CD4-positive, CD25-positive, alpha-beta regulatory T cell (primary cell): ENCODE measurements around the gene PAM16. TPM values are rescaled to one million over a fixed set of nuclear protein-coding genes. Genes with fewer than 3 reads are reported as not detected.
A peak's percentile ranks its signal among the peaks of the same experiment; 100 is the strongest.

Experiments used
- ATAC-seq, 2 donors: fragments of 150-1000 bp; cut with Tn5 transposase; one replicate each; pipeline ENCODE4 v1.10.0; 2021; ENCODE audit warnings: low read depth in 2 of 2, moderate number of reproducible peaks in 2 of 2, moderate library complexity in 1 of 2
- DNase-seq, 3 donors: peaks; one replicate each; pipeline versions ENCODE4 v3.0.0 to v3.0.0-alpha.2; 2012 to 2022; ENCODE audit warnings: mixed read lengths in 1 of 3
- H3K27ac ChIP-seq: one replicate; pipeline ENCODE4 v1.7.0; 2013; ENCODE audit warnings: mild to moderate bottlenecking, low read length; ENCODE audit not compliant: insufficient read depth, poor library complexity, severe bottlenecking
- H3K27me3 ChIP-seq: one replicate; pipeline ENCODE4 v1.7.0; 2013; ENCODE audit warnings: low read length; ENCODE audit not compliant: control insufficient read depth, insufficient read depth
- H3K36me3 ChIP-seq: one replicate; pipeline ENCODE4 v1.7.0; 2013; ENCODE audit warnings: mild to moderate bottlenecking, low read length, moderate library complexity; ENCODE audit not compliant: control insufficient read depth, insufficient read depth
- H3K4me1 ChIP-seq: 2 replicates; pipeline ENCODE4 v1.7.0; 2013; ENCODE audit warnings: mild to moderate bottlenecking, low read length; ENCODE audit not compliant: insufficient read depth, control insufficient read depth, poor library complexity, severe bottlenecking
- H3K4me3 ChIP-seq: one replicate; pipeline ENCODE4 v1.7.0; 2013; ENCODE audit warnings: low read depth, mild to moderate bottlenecking, low read length, moderate library complexity
- H3K9me3 ChIP-seq, 2 experiments: 1 replicate in 1 of 2; 2 replicates in 1 of 2; pipeline ENCODE4 v1.7.0; 2013; ENCODE audit warnings: low read length in 2 of 2, mild to moderate bottlenecking in 1 of 2, moderate library complexity in 1 of 2; ENCODE audit not compliant: control insufficient read depth in 2 of 2
- H3K27ac Mint-ChIP-seq, 3 donors: one replicate each; pipeline ENCODE4 v1.8.0; 2020 to 2022; ENCODE audit warnings: mild to moderate bottlenecking in 3 of 3, mixed read lengths in 3 of 3, moderate library complexity in 2 of 3
- H3K27me3 Mint-ChIP-seq: one replicate; pipeline ENCODE4 v1.8.0; 2022; ENCODE audit warnings: mild to moderate bottlenecking, mixed read lengths
- H3K36me3 Mint-ChIP-seq: one replicate; pipeline ENCODE4 v1.8.0; 2020; ENCODE audit warnings: mixed read lengths
- H3K4me1 Mint-ChIP-seq, 4 donors: one replicate each; pipeline ENCODE4 v1.8.0; 2020 to 2022; ENCODE audit warnings: mixed read lengths in 4 of 4, mild to moderate bottlenecking in 1 of 4
- H3K4me3 Mint-ChIP-seq, 4 donors: one replicate each; pipeline ENCODE4 v1.8.0; 2020 to 2022; ENCODE audit warnings: mild to moderate bottlenecking in 4 of 4, mixed read lengths in 4 of 4, moderate library complexity in 3 of 4
- H3K9me3 Mint-ChIP-seq, 7 donors: one replicate each; pipeline ENCODE4 v1.8.0; 2020 to 2022; ENCODE audit warnings: mixed read lengths in 7 of 7, mild to moderate bottlenecking in 3 of 7, moderate library complexity in 2 of 7
- polyA plus RNA-seq, 4 donors: library from polyadenylated mRNA; unstranded; fragments of 300-500 nt; fragmentation: Illumina TruSeq; gene quantifications; one replicate each; pipeline ENCODE4 v1.2.3, GENCODE V29; 2021
- total RNA-seq: library from RNA; stranded (reverse); gene quantifications from one replicate; pipeline ENCODE4 v1.2.3, GENCODE V29; 2022

Gene PAM16
- total and polyA plus RNA-seq, 5 donors from 2014 or later = 26.2 to 44.9 (median 39.6) TPM

DNA sequence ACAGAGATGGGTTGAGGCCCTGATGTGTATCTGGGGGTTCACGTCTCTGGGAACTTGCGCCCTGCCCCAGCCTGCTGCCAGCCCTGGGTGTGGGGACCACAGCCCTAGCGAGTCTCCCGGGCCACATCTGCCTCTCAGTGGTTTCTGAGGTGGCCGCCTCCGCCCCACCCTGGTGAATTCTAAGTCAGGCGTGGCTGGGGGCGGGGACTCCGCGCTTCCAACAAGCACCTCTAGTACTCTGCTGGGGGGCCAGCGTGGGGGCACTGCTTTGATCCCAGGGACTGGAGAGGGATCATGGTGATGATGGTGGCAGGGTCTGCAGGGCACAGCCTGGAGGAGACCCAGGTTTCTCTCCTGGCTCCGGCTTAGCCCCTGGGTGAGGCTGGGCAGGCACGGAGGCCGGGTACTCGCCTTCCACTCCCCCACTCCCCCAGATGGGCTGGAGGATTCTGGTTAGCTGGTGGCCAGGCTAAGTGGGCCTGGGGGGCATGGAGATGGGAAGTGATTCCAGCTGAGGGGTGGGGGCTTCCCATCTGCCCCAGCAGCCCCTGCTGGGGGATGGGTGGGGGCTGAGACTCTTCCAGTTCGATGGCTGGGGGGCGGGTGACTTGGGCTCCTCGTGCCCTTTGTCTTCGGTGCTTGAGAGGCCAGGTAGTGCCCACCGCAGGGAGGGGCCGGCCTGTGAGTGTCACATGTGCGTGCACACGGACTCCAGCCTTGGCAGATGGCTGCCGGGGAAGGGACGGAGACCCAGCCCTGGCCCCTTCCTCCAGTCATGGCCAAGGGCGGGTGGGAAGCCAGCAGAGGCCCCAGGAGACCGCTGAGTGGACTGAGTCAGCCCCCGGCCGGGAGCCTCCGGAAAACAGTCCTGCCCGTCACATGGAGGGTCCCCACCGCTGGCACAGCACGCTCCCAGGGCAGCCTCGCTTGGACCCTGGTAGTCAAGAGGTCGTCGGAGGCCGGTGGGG lies 31.4 kb downstream of the PAM16 start:
- H3K36me3 Mint-ChIP-seq = no peaks in the 10 kb centered on the region
- H3K27me3 Mint-ChIP-seq = peaks cover 3% of the 10 kb centered on the region
- Histone ChIP-seq H3K4me1 (peaks cover 25% of the 10 kb centered on the region), H3K9me3 (no peaks in the 10 kb centered on the region), H3K27ac (no peak overlapping the region), H3K27me3 (no peaks in the 10 kb centered on the region), H3K36me3 (no peaks in the 10 kb centered on the region), H3K4me3 (no peak overlapping the region)
- DNase-seq = peak in 1 of 3 donors; percentile 63
- ATAC-seq = peak; percentile 33 to 47
- peak overlapping the region in 1 of 3 donors; percentile 60 for H3K27ac Mint-ChIP-seq
- H3K9me3 Mint-ChIP-seq = peaks cover 0 to 2% (median 0%) of the 10 kb centered on the region in 7 donors
- peak overlapping the region in 2 of 4 donors; percentile 7 to 52 for H3K4me3 Mint-ChIP-seq
- peaks cover 0 to 8% (median 1%) of the 10 kb centered on the region in 4 donors for H3K4me1 Mint-ChIP-seq

DNA sequence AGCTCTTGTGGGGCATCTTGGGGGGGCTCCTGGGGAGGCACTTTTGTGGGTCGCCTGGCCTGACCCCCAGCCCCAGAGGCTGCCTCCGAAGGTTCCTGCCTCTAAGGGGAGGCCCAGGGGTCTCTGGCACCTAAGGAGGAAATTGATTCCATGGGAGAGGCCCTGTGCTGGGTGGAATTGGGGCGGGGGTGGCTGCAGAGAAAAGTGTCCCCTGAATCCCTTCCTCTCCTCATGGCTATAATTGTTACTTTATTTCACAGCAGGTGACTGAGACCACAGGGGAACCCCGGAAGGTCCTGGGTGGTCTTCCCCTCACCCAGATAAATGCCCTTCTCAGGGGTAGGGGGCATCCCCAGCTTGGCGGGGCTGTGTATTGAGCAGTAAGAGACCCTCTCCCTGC lies 32.2 kb downstream of the PAM16 start:
- Mint-ChIP-seq H3K4me3 (peak overlapping the region in 1 of 4 donors; percentile 52), H3K36me3 (no peaks in the 10 kb centered on the region), H3K4me1 (peaks cover 4 to 16% (median 7%) of the 10 kb centered on the region in 4 donors), H3K9me3 (peaks cover 0 to 2% (median 0%) of the 10 kb centered on the region in 7 donors), H3K27me3 (peaks cover 11% of the 10 kb centered on the region), H3K27ac (peak overlapping the region in 1 of 3 donors; percentile 60)
- no peaks in the 10 kb centered on the region for H3K9me3 ChIP-seq
- H3K4me1 ChIP-seq = peaks cover 30% of the 10 kb centered on the region
- H3K36me3 ChIP-seq = no peaks in the 10 kb centered on the region
- H3K27me3 ChIP-seq = peaks cover 6% of the 10 kb centered on the region
- no peak overlapping the region for H3K27ac ChIP-seq
- DNase-seq (no peak), ATAC-seq (no peak)
- H3K4me3 ChIP-seq = no peak overlapping the region

- DNase-seq (no peak), ATAC-seq (no peak)
- peaks cover 6% of the 10 kb centered on the region for H3K27me3 ChIP-seq
- Mint-ChIP-seq H3K27me3 (peaks cover 16% of the 10 kb centered on the region), H3K9me3 (peaks cover 0 to 2% (median 0%) of the 10 kb centered on the region in 7 donors), H3K27ac (no peak overlapping the region), H3K36me3 (no peaks in the 10 kb centered on the region), H3K4me1 (peaks cover 4 to 17% (median 7%) of the 10 kb centered on the region in 4 donors), H3K4me3 (peak overlapping the region in 1 of 4 donors; percentile 51)
- no peak overlapping the region for H3K27ac ChIP-seq
- peaks cover 34% of the 10 kb centered on the region for H3K4me1 ChIP-seq
- H3K9me3 ChIP-seq = no peaks in the 10 kb centered on the region
- no peak overlapping the region for H3K4me3 ChIP-seq
- H3K36me3 ChIP-seq = no peaks in the 10 kb centered on the region
These were observed 32.6 kb downstream of the PAM16 start for GRCh38 chr16:4318451-4318910.

DNA sequence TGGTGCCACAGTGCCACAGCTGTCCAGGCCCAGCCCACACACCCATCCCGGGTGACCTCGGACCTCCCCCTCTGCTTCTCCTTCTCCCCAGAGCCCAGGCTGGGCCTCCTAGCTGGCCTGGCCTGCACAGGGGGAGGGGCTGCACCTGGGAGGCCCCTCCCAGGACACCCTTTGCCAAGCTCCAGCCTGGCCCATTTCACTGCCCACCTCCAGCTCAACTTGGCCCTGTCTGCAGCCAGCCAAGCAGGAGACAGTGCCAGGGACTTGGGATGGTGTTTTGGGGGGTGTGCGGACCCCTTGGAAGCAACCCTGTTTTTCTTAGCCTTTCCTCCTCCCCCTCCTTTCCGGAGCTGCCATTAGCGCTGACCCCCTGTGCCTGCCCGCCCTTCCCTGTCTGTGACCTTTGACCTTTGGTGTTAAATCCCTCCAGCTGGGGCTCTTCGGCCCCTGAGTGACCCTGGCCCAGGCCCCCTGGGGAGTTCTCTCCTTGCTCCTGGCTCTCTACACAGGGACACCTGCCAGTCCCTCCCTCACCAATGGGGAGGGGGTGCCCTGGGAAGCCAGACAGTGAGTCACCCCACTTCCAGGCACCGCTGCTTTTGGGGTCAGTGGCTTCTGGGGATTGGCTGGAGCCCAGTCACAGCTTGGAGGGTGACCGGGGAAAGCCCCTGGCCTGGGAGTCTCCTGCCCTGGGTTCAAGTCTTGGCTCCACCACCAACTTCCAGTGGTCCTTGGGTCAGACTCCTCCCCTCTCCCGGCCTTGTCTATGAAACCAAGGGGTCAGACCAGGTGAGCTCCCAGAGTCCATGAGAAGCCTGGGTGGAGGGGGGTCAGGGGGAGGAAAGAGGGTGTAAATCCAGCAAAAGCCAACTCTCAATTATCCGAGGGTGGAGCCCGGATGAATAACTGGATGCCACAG lies 33.3 kb downstream of the PAM16 start:
- Histone ChIP-seq H3K9me3 (no peaks in the 10 kb centered on the region), H3K4me3 (no peak overlapping the region), H3K27ac (no peak overlapping the region), H3K4me1 (peaks cover 34% of the 10 kb centered on the region), H3K27me3 (peaks cover 6% of the 10 kb centered on the region), H3K36me3 (no peaks in the 10 kb centered on the region)
- DNase-seq (no peak), ATAC-seq (no peak)
- H3K36me3 Mint-ChIP-seq = no peaks in the 10 kb centered on the region
- no peak overlapping the region for H3K27ac Mint-ChIP-seq
- peaks cover 4 to 17% (median 7%) of the 10 kb centered on the region in 4 donors for H3K4me1 Mint-ChIP-seq
- H3K27me3 Mint-ChIP-seq = peaks cover 18% of the 10 kb centered on the region
- H3K9me3 Mint-ChIP-seq = peaks cover 0 to 2% (median 0%) of the 10 kb centered on the region in 7 donors
- H3K4me3 Mint-ChIP-seq = peak overlapping the region in 2 of 4 donors; percentile 67 to 71

- H3K9me3 ChIP-seq = no peaks in the 10 kb centered on the region
- no peak for ATAC-seq
- H3K27me3 ChIP-seq = peaks cover 6% of the 10 kb centered on the region
- H3K36me3 Mint-ChIP-seq = no peaks in the 10 kb centered on the region
- peaks cover 0 to 2% (median 0%) of the 10 kb centered on the region in 7 donors for H3K9me3 Mint-ChIP-seq
- no peak overlapping the region for H3K4me3 Mint-ChIP-seq
- no peak overlapping the region for H3K27ac ChIP-seq
- no peaks in the 10 kb centered on the region for H3K36me3 ChIP-seq
- H3K27me3 Mint-ChIP-seq = peaks cover 18% of the 10 kb centered on the region
- no peak for DNase-seq
- H3K4me3 ChIP-seq = no peak overlapping the region
- peaks cover 34% of the 10 kb centered on the region for H3K4me1 ChIP-seq
- H3K4me1 Mint-ChIP-seq = peaks cover 4 to 17% (median 7%) of the 10 kb centered on the region in 4 donors
- H3K27ac Mint-ChIP-seq = no peak overlapping the region
These were observed 34.1 kb downstream of the PAM16 start for GRCh38 chr16:4316864-4317531.

GRCh38 chr16:4316108-4316863 lies 34.8 kb downstream of the PAM16 start:
- ATAC-seq (no peak), DNase-seq (no peak)
- H3K27ac Mint-ChIP-seq = no peak overlapping the region
- no peaks in the 10 kb centered on the region for H3K36me3 ChIP-seq
- peaks cover 4 to 17% (median 7%) of the 10 kb centered on the region in 4 donors for H3K4me1 Mint-ChIP-seq
- no peak overlapping the region for H3K4me3 Mint-ChIP-seq
- peaks cover 6% of the 10 kb centered on the region for H3K27me3 ChIP-seq
- H3K36me3 Mint-ChIP-seq = no peaks in the 10 kb centered on the region
- peaks cover 18% of the 10 kb centered on the region for H3K27me3 Mint-ChIP-seq
- H3K4me1 ChIP-seq = peaks cover 34% of the 10 kb centered on the region
- no peaks in the 10 kb centered on the region for H3K9me3 ChIP-seq
- peaks cover 0 to 2% (median 0%) of the 10 kb centered on the region in 7 donors for H3K9me3 Mint-ChIP-seq
- no peak overlapping the region for H3K4me3 ChIP-seq
- H3K27ac ChIP-seq = no peak overlapping the region
